ENCODE measurements around the gene SSC5D. TPM values are rescaled to one million over a fixed set of nuclear protein-coding genes. Genes with fewer than 3 reads are reported as not detected.
A peak's percentile ranks its signal among the peaks of the same experiment; 100 is the strongest.

The SSC5D gene
- total and polyA plus RNA-seq, 9 of the 15 experiments (the other 6 are each of a cell fraction or from before 2014, with no cell fraction given), result 0.04 to 0.71 (median 0.14) TPM; not detected in 2

GRCh38 chr19:55516878-55517620 lies 28.8 kb downstream of the SSC5D start:
- Histone ChIP-seq H3K79me2 (ENCODE audit: control insufficient read depth, insufficient read depth, low read length) (no peaks in the 10 kb centered on the region), H4K20me1 (replicated peaks; ENCODE audit: control insufficient read depth, insufficient read depth, low read length) (no peaks in the 10 kb centered on the region), H2AFZ (ENCODE audit: low read depth, low read length) (peak overlapping the region; percentile 92), H3K27ac (ENCODE audit: extremely low read depth, low read depth, low read length) (peak overlapping the region; percentile 76), H3K9me3 (replicated peaks; ENCODE audit: control insufficient read depth, insufficient read depth, low read depth, low read length) (no peaks in the 10 kb centered on the region; the same call in 1 of the 2 replicates), H3K4me2 (ENCODE audit: insufficient read depth, low read length) (peak overlapping the region; percentile 69), H3K27me3 (ENCODE audit: control insufficient read depth in 2 of 2, insufficient read depth in 2 of 2, low read length in 2 of 2) (peaks cover 3 to 16% of the 10 kb centered on the region in 2 experiments; a peak in 3 of 5 replicates), H3K9me1 (ENCODE audit: control insufficient read depth, insufficient read depth, low read length) (no peaks in the 10 kb centered on the region), H3K36me3 (ENCODE audit: control insufficient read depth, insufficient read depth, low read length) (no peaks in the 10 kb centered on the region), H3K4me3 (peak overlapping the region; percentile 42), H3K4me1 (replicated peaks in 1 of 2; ENCODE audit: control insufficient read depth in 2 of 2, insufficient read depth in 2 of 2, low read length in 2 of 2) (peaks cover 3 to 22% of the 10 kb centered on the region in 2 experiments; a peak in 3 of 5 replicates), H3K9ac (ENCODE audit: insufficient read depth in 1 of 2, low read depth in 2 of 2, low read length in 2 of 2) (peak overlapping the region; percentile 56 to 89)
- CTCF ChIA-PET (ENCODE audit: low intra/inter-chr PET ratio), result interaction anchor here (0.6 to 2.9 kb wide), 7 partner anchors 19 to 136 kb away, joined by 3 to 73 read pairs (median 4); partner anchors contain the start of gene ZNF865
- POLR2A ChIA-PET, result interaction anchor here (0.6 to 1.4 kb wide), 2 partner anchors 13 to 23 kb away, joined by 3 read pairs; no protein-coding TSS in a partner anchor
- no TSS peak for BruUV-seq (replicated peaks)
- intact Hi-C loops (cut with micrococcal nuclease), result loop anchor here (1.0 kb wide), 2 partner anchors 89 to 114 kb away; no protein-coding TSS in a partner anchor
- ATAC-seq, result peak; percentile 100
- WGBS (ENCODE audit: insufficient coverage, low coverage, missing lambda C conversion rate), result 4% methylated on average over 42 of the region's 61 CpGs
- DNase-seq (ENCODE audit: extremely low read depth in 1 of 4, low spot score in 3 of 4), result peak; percentile 95 to 100 (median 100)
- FAIRE-seq, result peak; percentile 96
- in situ Hi-C loops (cut with MboI), result loop anchor here (5.0 to 10.0 kb wide), 2 partner anchors 110 to 298 kb away; no protein-coding TSS in a partner anchor
- no peak for TF ChIP-seq NR4A1 (CRISPR knock-in tag; IDR thresholded peaks at IDR 0.05)
- 0 out of 2 replicates have a peak, but pooled peaks have one; percentile 29 for TF ChIP-seq NR4A1 (tag; IDR thresholded peaks at IDR 0.05)
- no peak for TF ChIP-seq TFAM (CRISPR knock-in tag; conservative IDR thresholded peaks at IDR 0.05)
- no peak for TF ChIP-seq ARHGAP35 (IDR thresholded peaks at IDR 0.05; ENCODE audit: partially characterized antibody)
- TF ChIP-seq, protein P1, sequence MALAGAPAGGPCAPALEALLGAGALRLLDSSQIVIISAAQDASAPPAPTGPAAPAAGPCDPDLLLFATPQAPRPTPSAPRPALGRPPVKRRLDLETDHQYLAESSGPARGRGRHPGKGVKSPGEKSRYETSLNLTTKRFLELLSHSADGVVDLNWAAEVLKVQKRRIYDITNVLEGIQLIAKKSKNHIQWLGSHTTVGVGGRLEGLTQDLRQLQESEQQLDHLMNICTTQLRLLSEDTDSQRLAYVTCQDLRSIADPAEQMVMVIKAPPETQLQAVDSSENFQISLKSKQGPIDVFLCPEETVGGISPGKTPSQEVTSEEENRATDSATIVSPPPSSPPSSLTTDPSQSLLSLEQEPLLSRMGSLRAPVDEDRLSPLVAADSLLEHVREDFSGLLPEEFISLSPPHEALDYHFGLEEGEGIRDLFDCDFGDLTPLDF (CRISPR knock-in tag; IDR thresholded peaks at IDR 0.05), result no peak
- peak; percentile 57; the same call in 1 of the 2 replicates for TF ChIP-seq FOXP1 (CRISPR knock-in tag; IDR thresholded peaks at IDR 0.05)
- no peak for TF ChIP-seq SIN3B (IDR thresholded peaks at IDR 0.05; ENCODE audit: low read depth)
- TF ChIP-seq EP400 (IDR thresholded peaks at IDR 0.05), result peak; percentile 88
- peak; percentile 80 for TF ChIP-seq HMGN3 (IDR thresholded peaks at IDR 0.05; ENCODE audit: borderline replicate concordance, extremely low read depth, insufficient read length, low read depth, low read length)
- TF ChIP-seq E2F8 (IDR thresholded peaks at IDR 0.05; ENCODE audit: low read depth, partially characterized antibody), result no peak
- TF ChIP-seq KLF13 (tag; IDR thresholded peaks at IDR 0.05; ENCODE audit: borderline replicate concordance, low read depth), result peak; percentile 75; the same call in 1 of the 2 replicates
- TF ChIP-seq ZNF551 (CRISPR knock-in tag; IDR thresholded peaks at IDR 0.05), result no peak
- TF ChIP-seq CC2D1A (IDR thresholded peaks at IDR 0.05), result peak; percentile 89
- TF ChIP-seq CCNT2 (IDR thresholded peaks at IDR 0.05; ENCODE audit: borderline replicate concordance, extremely low read depth, insufficient read length, low read depth, low read length), result peak; percentile 47
- TF ChIP-seq GABPB1 (CRISPR knock-in tag; IDR thresholded peaks at IDR 0.05), result peak; percentile 84
